GM18868 (cell line): Measurements from ENCODE around the gene SLC25A39.
A peak's percentile ranks its signal among the peaks of the same experiment; 100 is the strongest.
"Not testable (repeated sequence)": the region's sequence is repeated elsewhere in the genome, so short reads cannot be mapped to it uniquely, and the experiment has no call there.

Source experiments
- ATAC-seq: cut with Tn5 transposase; IDR thresholded peaks from one replicate; pipeline ENCODE4 v1.9.1; 2021; ENCODE audit warnings: mild to moderate bottlenecking, moderate library complexity; ENCODE audit not compliant: unreplicated experiment

SLC25A39 gene

DNA sequence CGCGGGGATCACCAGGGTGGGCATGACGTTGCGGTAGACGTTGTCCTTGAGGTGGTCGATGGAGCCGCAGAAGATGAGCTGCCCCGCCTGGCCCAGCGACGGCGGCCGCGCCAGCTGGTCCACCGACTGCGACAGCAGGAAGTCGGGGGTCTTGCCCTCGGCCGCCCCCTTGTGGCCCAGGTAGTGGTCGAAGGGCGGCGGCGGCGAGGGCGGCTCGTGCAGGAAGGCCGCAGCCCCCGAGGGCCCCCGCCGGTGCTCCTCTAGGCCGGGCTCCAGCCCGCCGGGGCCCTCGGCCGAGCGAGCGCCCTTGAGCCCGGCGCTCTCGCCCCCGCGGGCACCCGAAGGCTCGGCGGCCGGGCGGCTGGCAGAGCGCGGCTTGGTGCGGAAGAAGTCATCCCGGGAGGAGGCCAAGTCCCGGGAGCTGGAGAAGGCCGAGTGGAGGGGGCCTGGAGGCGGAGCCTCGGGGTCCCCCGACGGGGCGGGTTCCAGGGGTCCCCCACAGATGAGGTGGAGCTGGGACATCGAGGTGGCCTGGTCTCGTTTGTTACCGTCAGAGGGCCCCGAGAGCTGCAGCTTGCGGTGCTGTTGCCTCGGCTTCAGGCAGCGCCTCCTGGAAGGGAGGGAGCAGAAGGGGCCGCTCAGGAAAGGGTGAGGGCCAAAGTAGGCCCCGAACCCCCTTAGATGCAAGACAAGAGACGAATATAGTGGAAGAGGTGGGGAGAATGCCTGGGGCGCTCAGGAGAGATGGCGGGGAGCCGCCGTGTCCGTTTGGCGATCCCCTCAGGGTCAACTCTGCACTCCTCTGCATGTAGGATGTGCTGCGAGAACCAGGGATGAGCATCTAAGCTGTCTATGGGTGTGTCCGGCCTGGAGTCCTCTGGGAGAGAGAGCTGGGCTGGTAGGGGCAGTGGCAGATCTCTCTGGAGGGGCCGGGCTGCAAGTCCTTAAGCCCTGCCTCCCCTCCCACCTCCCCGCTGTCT lies 30.2 kb upstream of the SLC25A39 start:
- no peak for ATAC-seq

DNA sequence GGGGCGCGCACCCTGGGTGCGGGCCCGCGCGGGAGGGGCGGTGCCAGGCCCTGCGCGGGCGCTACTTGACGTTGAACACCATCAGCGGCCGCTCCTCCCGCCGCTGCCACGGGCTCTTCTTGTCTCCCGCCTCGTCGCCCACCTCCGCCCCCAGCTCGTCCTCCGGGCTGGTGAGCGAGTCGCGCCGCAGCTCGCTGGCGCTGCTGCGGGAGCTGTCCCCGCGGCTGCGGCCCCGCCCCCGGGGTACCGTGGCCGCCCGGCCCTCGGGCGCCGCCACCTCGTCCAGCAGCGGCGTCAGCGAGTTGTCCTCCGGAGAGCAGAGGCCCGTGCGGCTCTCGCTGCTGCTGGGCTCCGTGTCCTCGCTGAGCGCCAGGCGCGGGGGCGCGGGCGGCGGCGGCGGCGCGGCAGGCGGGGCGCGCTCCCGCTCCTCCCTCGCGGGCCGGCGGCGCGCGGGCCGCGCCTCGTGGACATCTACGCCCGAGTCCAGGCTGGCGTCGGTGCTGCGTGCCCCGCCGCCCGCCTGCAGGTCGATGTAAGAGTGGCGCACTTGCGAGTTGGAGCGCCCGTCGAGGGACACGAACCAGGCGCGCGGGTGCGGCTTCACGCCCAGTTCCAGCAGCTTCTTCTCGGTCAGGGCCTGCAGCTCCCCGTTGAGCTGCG lies 29.2 kb upstream of the SLC25A39 start:
- ATAC-seq, result no peak

DNA sequence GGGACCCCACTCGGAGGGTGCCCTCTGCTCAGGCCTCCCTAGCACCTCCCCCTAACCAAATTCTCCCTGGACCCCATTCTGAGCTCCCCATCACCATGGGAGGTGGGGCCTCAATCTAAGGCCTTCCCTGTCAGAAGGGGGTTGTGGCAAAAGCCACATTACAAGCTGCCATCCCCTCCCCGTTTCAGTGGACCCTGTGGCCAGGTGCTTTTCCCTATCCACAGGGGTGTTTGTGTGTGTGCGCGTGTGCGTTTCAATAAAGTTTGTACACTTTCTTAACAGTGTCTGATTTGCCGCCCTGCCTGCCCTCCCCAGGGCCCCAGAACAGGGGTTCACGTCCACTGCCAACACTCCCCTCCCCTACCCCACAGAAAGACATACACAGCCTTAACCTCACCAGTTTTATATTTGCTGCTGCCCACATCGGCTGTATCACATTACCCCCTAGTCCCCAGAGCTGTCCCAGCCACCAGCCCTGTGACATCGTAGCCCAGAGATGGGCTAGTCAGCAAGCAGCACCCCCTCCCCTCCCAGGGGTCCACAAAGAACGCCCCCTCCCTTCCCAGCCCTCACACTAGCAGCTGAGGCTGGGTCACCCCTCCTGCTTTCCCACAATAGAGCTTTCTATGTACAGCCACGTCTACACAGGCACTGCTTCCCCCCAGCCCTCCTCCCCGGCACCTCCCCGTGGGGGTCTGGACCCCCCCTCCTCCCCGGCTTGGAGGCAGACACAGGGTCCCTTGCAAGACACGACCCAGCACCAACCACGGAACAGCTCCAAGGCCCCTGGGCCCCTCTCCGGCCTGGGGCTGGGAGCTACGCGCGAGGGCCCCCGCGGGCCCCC lies 28.4 kb upstream of the SLC25A39 start:
- no peak for ATAC-seq

DNA sequence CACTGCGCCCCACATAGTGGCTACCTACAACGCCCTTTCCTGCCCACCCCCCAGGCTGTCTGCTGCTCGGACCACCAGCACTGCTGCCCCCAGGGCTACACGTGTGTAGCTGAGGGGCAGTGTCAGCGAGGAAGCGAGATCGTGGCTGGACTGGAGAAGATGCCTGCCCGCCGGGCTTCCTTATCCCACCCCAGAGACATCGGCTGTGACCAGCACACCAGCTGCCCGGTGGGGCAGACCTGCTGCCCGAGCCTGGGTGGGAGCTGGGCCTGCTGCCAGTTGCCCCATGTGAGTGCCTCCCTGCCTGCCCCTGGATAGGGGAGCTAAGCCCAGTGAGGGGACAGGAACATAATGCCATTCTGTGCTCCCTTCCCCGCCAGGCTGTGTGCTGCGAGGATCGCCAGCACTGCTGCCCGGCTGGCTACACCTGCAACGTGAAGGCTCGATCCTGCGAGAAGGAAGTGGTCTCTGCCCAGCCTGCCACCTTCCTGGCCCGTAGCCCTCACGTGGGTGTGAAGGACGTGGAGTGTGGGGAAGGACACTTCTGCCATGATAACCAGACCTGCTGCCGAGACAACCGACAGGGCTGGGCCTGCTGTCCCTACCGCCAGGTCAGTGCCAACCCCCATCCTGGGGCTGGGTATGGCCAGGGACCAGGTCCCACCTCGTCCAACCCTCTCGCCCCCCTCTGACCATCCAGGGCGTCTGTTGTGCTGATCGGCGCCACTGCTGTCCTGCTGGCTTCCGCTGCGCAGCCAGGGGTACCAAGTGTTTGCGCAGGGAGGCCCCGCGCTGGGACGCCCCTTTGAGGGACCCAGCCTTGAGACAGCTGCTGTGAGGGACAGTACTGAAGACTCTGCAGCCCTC lies 27.6 kb upstream of the SLC25A39 start:
- no peak for ATAC-seq

DNA sequence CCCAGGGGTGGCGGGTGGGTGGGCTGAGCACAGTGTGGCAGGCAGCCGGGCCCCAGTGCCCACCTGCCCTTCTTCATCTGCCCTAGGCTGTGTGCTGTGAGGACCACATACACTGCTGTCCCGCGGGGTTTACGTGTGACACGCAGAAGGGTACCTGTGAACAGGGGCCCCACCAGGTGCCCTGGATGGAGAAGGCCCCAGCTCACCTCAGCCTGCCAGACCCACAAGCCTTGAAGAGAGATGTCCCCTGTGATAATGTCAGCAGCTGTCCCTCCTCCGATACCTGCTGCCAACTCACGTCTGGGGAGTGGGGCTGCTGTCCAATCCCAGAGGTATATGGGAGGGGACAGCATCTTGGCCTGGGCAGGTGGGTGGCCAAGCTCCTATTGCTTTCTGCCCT lies 26.8 kb upstream of the SLC25A39 start:
- no peak for ATAC-seq

DNA sequence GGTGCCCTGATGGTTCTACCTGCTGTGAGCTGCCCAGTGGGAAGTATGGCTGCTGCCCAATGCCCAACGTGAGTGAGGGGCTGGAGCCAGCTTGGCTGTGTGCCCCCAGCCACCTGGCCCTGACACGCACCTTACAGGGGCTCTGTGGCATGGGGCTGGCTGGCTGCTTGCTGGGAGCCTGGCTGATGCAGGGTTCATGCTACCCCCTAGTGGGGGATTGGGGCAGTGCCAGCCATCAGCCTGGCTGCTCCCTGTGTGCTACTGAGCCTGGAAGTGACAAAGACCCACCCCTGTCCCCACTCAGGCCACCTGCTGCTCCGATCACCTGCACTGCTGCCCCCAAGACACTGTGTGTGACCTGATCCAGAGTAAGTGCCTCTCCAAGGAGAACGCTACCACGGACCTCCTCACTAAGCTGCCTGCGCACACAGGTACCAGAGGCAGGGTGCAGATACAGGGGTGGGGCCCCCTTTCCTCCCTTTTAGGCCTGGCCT lies 26.2 kb upstream of the SLC25A39 start:
- no peak for ATAC-seq

DNA sequence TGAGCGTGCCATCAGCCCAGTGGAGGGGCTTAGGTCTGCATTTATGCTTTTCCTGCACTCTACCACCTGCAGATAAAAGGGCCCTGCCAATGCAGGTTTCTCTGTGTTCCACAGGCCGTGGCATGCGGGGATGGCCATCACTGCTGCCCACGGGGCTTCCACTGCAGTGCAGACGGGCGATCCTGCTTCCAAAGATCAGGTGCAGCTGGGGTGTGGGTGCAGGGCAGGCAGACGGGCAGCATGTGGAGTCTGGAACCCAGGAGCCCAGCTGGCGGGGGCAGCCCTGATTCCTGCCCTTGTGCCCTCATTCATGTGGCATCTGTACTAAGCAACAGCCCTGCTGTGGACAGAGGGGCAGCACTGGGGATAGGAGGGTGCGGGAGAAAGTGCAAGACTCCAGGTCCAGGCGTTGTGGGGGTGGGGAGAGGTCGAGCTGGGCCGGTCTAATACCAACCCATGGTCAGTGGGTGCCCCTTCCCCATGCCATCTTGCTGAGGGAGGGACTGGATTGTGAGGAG lies 25.0 kb upstream of the SLC25A39 start:
- ATAC-seq, result no peak

DNA sequence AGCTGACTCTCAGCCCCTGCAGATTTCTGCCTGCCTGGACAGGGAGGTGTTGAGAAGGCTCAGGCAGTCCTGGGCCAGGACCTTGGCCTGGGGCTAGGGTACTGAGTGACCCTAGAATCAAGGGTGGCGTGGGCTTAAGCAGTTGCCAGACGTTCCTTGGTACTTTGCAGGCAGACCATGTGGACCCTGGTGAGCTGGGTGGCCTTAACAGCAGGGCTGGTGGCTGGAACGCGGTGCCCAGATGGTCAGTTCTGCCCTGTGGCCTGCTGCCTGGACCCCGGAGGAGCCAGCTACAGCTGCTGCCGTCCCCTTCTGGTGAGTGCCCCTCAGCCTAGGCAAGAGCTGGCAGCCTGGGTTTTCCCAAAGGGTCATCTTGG lies 24.4 kb upstream of the SLC25A39 start:
- ATAC-seq, result no peak

DNA sequence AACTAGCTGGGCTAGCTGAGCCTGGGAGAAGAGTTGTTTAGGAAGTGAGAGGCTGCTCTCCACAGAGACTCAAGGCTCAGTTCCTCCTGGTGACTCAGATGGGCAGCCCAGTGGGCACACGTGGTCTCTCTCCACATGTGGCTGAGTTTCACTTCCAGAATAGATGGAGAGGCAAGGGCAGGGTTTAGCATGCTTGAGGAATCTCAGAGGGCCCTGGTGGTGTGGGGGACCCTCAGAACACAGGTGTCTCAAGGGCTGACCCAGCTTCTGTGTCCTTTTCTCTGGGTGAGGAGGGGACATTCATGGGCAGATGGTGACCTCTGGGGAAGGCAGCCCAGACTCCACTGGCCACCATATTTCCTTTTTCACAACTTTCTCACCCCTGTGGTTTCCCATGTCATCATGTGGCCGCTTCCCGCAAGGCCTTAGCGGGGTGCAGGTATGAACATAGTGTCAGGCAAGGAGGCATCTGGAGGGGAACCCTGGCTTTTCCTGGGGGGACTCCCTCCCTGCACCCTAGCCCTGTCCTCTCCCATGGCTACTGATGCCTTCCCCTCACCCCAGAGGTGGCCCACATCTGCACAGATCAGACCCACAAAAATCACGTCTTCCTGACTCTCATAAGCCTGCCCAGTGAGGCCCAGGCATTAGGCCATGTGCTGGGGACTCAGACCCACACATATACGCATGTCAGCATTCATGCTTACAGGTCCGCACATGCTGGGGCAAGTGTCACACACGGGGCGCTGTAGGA lies 23.8 kb upstream of the SLC25A39 start:
- ATAC-seq, result peak; percentile 66

DNA sequence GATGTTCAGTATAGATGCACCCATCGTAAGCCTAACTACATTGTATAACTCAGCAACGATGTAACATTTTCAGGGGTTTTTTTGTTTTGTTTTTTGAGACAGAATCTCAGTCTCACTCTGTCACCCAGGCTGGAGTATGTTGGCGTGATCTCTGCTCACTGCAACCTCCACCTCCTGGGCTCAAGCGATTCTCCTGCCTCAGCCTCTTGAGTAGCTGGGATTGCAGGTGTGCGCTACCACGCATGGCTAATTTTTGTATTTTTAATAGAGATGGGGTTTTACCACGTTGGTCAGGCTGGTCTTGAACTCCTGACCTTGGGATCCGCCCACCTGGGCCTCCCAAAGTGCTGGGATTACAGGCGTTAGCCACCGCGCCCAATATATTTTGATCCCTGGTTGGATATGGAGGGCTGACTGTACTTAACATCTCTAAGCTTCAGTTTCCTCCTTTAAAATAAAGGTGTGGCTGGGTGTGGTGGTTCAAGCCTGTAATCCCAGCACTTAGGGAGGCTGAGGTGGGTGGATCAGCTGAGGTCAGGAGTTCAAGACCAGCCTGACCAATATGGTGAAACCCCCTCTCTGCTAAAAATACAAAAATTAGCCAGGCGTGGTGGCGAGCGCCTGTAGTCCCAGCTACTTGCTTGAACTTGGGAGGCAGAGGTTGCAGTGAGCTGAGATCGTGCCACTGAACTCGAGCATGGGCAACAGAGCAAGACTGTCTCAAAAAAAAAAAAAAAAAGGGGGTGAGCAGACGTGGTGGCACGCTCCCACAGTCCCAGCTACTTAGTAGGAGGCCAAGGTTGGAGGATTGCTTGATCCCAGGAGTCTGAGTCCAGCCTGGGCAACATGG lies 22.8 kb upstream of the SLC25A39 start:
- ATAC-seq, result peak; percentile 17

DNA sequence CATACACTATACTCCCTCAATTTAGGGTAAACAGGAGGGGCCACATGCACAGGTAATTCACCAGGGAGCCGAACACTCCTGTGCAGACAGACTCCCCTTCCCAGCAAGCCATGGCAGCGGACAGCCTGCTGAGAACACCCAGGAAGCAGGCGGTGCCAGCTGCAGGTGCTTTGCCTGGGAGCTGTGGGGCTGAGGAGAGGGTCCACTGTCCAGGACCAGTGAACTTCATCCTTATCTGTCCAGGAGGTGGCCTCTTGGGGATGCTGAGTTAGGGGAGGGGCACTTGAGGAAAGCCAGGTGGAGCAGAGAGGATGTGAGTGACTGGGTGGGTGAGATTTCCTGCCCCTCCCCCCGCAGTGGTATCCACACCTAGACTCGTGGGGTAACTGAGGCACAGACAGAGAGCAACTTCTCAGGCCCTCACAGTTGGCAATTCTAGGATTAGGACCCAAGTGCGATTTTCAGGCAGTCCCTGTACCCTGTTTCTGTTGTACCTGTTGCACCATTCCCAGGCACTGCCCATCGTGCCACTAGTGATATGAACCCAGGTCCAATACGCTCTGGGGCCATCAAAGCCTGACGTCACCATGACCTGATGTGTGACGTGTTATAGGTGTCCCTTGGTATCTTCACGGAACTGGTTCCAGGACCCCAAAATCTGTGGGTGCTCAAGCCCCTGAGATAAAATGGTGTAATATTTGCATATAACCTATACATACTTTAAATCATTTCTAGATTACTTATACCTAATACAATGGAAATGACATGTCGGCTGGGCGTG lies 21.6 kb upstream of the SLC25A39 start:
- ATAC-seq, result no peak

DNA sequence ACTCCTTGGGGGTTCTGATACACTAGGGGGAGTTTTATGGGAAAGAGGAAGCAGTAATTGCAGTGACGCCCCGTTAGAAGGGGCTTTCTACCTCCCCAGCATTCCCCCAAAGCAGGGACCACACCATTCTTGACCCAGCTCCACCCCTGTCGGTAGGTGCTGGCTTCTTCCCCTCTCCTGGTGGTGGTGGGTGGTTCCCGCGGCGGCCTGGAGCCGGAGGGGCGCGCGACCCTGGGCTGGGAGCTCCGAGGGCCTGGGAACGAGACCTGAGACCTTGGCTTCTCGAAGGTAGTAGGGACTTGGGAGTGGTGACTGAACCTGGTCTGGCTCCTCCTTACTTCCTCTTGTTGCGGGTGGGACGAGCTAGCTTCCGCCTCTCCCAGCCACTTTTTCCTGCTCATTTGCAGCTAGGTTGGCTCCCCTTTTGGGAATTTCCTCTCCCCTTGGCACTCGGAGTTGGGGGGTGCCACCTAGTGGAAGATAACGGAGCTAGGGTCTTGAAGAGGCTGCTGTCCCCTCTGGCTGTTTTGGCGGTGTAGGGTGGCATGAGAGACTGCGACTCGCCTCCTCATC lies 20.9 kb upstream of the SLC25A39 start:
- no peak for ATAC-seq

DNA sequence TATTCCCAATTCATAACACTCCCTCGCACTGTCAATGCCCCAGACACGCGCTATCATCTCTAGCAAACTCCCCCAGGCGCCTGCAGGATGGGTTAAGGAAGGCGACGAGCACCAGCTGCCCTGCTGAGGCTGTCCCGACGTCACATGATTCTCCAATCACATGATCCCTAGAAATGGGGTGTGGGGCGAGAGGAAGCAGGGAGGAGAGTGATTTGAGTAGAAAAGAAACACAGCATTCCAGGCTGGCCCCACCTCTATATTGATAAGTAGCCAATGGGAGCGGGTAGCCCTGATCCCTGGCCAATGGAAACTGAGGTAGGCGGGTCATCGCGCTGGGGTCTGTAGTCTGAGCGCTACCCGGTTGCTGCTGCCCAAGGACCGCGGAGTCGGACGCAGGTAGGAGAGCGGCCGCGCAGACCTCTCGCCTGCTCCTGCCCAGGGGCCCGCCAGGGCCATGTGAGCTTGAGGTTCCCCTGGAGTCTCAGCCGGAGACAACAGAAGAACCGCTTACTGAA lies 20.4 kb upstream of the SLC25A39 start, which contains the start of gene GRN:
Gene GRN, plus strand, starts transcription at position 364 of the 515 bp plus-strand sequence. CDS start 3,863 bp downstream, outside the sequence.
- ATAC-seq, result peak; percentile 42

DNA sequence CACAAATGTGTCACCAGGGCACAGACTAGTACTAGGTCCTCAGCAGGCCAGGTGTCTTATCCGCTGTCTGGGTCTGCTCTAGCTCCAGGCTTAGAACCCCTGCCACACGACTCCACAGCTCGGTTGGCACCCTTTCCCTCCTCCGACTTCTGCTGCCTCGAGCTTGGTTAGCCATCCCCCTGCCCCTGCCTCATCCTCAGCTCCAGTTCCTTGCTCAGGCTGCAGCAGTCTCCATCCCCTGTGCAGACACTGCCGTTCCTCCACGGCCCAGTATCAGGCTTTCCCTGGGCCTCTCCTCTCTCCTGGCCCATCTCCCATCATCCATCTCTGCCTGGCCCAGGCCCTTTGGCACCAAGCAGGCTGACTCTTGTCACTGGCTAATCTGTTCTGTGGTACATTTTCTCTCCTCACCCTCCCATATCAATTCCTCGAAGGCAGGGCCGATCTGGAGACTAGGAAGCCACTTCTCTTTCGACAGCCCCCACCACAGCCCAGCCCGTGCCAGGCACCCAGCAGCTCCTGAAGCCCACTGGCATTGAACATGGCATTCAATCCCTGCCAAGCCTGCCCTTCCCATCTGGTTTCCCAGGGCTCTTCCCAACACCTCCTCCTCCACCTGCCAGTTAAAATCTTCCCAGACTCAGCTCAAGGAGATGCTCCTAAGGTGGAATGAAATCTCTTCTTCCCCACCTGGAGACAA lies 19.0 kb upstream of the SLC25A39 start:
- no peak for ATAC-seq

DNA sequence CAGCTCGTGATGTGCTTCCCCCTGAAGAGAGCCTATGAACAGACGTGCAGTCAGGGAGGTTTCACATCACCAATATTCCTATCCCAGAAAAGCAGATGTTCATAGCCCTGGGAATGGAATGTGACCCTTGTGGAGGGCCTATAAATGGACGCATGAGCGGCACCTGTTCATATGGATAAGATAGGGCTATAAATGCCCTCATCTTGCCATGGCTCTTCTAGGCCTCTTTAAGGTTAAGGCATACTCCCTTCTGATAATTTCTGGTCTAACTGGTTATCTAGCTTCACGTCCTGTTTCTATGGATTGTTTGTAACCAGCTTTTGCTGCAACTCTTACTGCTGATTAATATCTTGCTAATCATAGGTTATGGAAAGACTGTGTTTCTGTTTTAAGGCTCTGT lies 15.9 kb upstream of the SLC25A39 start:
- not testable (repeated sequence) for ATAC-seq

DNA sequence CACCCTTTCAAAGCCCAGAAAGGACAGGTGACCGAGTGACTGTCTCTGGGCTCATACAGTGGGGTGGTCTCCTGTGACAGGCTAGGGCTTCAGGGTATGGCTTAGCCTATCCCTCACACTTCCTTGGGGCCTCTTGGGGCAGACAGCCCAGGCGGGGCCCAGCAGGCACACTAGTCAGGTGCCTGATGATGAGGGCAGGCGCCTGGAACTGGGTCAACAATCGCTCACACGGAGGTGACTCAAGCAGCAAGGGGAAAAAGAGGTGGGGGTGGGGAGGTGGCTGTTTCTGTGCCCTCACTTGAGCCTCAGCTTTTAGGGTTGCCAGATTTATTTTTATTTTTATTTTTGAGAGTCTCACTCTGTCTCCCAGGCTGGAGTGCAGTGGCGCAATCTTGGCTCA lies 14.1 kb upstream of the SLC25A39 start:
- ATAC-seq, result no peak
